OCI-LY3 (cell line): Measurements from ENCODE around the gene LPP.

Experiments
- EZH2phosphoT487 ChIP-seq: fragments of 200-600 bp; shearing (Covaris generic); IDR thresholded peaks from 2 replicates; pipeline ENCODE4 v1.6.1; 2018; ENCODE audit warnings: antibody characterized with exemption, mixed run types, low read depth
- TF ChIP-seq, protein P1 (sequence below): fragments of 200-600, 300-600 bp; sonication (generic); IDR thresholded peaks from 2 replicates; pipeline ENCODE4 v1.5.1; 2014; ENCODE audit warnings: antibody characterized with exemption, low read length, low read depth

DNA sequence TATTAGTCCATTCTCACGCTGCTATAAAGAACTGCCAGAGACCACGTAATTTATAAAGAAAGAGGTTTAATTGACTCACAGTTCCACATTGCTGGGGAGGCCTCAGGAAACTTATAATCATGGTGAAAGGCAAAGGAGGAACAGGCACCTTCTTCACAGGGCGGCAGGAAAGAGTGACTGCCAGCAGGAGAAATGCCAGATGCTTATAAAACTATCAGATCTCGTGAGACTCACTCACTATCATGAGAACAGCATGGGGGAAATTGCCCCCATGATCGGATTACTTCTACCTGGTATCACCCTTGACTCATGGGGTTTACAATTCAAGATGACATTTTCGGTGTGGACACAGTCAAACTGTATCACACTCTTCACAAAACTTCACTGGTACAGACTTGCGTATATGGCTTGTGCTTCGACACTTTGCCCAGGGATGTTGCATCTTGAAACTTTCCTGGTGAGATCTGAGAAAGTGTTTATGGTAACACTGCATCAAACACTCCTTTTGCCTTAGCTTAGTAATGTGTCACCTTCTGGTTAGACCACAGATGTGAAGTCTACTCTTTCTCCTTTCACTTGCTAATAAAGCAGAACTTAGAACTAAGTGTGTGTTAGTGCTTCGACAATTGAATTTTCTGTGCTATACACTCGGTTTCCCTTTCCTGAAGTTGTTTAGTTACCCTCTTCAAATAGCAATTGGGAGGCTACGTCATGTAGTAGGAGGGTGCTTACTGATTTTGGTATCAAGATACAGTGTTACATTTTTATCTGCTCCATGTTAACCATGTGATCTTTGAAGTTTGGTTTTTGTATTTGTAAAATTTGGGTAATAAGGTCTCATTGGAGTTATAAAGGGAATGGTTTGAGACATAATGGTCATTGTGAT lies 185.7 kb downstream of the LPP start:
- TF ChIP-seq, protein P1, sequence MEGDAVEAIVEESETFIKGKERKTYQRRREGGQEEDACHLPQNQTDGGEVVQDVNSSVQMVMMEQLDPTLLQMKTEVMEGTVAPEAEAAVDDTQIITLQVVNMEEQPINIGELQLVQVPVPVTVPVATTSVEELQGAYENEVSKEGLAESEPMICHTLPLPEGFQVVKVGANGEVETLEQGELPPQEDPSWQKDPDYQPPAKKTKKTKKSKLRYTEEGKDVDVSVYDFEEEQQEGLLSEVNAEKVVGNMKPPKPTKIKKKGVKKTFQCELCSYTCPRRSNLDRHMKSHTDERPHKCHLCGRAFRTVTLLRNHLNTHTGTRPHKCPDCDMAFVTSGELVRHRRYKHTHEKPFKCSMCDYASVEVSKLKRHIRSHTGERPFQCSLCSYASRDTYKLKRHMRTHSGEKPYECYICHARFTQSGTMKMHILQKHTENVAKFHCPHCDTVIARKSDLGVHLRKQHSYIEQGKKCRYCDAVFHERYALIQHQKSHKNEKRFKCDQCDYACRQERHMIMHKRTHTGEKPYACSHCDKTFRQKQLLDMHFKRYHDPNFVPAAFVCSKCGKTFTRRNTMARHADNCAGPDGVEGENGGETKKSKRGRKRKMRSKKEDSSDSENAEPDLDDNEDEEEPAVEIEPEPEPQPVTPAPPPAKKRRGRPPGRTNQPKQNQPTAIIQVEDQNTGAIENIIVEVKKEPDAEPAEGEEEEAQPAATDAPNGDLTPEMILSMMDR = no peak
- TF ChIP-seq EZH2phosphoT487 = no peak
